NCI-H2081 (cell line): Measurements from ENCODE around the gene BAHD1.

Source experiments
- DNase-seq, 2 experiments: peaks; one replicate each; lab custom pipeline; 2025; lab: John Stamatoyannopoulos, UW

The BAHD1 gene

DNA sequence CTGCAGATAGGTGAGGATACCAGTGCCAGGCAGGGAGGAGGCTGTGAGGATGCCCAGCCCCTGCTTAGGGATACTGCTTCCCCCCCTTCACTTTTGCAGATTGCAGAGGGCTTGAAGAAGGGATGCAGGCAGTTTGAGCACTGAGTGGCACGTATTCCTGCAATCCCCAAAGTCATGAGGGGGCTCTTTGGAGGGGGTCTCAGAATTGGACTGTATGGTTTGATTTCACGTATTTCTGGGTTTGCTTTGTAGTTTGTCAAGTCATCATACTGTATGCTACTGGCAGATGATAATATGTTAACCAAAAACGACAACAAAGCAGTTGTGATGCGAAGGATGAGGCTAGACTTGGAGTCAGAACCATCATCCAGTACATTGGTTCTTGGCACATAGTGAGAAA lies 58.1 kb downstream of the BAHD1 start:
- no peak for DNase-seq

DNA sequence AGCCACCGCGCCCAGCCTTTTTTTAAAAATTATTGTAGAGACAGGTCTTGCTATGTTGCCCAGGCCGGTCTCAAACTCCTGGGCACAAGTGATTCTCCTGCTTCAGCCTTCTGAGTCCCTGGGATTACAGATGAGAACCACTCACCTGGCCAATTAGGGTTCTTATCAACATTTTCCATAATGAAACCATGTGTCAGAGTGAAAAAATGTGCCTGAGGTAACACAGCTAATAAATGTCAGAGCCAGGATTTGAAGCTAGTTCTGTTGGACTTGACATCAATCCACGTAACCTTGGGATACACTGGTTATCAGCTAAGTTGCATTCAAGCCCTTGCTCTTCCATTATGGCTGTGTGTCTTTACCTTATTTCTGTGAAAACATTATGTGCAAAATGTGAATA lies 59.2 kb downstream of the BAHD1 start:
- no peak for DNase-seq

DNA sequence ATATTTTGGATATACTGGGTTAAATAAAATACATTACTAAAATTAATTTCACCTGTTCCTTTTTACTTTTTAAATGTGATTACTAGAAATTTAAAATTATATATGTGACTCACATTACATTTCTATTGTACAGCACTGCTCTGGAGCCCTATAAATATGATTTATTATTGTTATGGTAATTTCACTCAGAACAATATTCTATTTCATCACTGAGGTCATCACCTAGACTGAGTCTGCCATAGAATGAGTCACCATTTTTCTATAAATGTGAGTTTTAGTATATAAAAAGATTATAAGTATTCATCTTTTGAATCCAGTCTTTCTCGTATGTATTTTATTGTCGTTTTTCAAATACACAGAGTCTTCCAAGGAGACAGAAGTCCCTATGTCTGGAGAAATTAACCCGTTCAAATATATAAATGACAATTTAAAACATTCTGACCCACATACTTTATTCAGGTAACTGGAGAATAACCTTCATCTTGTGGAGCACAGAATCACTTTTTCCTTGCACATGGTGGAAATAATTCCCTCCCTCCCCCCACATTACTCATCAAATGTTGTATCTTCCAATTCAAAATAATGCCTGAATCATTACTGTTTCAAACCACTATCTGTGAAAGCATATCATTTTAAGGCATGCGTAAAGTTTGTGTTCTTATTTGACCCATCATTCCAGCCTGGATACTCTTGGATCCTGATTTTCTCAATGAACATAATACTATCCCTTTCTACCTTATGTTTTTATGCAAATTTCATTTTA lies 60.0 kb downstream of the BAHD1 start:
- no peak for DNase-seq

DNA sequence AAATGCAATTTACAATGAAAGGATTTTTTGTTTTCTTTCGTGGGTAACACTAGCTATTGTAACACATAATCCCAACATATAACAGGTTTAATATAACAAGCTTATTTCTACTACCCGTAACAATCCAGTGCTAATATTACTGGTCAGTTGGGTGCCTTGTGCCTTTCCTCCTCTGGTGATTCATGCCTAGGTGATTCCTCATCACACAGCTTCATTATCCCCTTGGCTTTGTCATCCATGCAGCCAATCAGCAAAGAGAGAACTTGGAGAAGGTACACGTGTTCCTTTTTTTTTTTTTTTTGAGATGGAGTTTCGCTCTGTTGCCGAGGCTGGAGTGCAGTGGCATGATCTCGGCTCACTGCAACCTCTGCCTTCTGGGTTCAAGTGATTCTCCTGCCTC lies 60.7 kb downstream of the BAHD1 start:
- no peak for DNase-seq

DNA sequence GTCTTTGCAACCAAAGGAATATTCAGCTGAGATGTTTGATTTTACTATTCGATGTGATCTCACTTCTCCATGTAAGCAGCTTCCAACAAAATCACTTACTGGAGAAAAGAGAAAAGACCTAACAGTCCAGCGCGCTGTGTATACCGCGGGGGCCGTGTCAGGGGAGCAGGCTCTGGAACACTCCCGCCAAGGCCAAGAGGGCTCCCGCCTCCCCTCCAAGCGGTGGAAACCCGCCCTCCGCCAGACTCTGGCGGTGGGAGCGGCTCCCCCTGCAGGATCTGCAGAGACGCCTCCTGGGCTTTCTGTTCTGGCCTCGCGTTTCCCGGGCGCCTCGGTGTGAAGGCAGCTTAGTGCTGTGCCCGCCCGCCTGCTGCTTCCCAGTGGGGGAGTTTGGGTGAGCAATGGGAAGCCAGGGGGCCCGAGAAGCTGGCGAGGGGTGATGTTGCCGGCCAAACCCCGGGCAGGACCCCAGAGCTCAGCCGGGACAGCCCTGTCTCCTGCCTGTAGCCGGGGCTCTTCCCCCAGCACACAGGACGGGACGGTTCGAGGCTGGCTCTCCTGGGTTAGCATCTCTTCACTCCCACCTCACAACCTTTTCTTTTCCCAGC lies 66.3 kb downstream of the BAHD1 start:
- peak in 1 of 2 experiments; percentile 5 for DNase-seq

DNA sequence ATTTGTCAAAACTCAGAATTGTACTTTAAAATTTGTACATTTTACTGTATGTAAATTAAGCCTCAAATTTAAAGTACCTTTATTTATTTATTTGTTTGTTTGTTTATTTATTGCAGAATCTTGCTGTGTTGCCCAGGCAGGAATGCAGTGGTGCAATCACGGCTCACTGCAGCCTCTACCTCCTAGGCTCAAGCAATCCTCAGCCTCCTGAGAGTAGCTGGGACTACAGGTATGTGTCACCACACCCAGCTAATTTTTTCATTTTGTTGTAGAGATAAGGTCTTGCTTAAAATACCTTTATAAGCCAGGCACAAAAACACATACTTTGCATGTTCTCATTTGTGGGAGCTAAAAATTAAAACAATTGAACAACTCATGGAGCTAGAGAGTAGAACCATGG lies 67.5 kb downstream of the BAHD1 start:
- no peak for DNase-seq

DNA sequence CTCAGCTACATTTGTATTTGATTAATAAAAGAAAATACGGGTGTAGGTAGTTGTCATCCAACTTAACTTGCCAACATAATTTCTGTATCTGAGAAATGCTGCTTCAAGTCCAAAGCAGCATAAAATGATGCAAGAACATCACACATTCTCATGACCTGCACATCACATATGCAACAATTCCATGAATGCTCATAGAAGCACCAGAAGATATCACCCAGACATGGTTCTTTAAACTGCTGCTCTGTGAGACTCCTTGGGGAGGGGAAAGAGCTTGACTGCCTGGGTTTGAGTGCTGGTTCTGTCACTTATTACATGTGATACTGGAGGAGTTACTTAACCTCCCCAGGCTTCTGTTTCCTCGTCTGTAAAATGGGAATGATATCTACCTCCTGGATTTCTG lies 69.4 kb downstream of the BAHD1 start:
- DNase-seq, result no peak

DNA sequence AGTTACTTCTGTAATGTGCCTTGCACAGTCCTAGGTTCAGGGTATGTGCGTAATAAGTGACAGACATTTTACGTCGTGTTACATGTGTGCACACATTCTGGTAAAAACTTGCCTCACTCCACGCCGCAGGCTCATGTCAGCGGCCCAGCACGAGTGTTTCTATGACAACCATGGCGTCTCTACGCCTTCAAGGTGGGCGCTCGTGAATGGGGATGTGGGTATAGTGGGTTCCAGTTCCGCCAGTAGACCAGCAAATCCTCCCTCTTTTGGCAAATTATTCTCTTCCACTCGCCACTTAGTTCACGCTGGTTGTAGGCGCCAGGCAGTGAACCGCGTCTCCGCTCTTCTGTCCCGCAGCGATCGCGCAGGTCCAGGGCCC lies 70.3 kb downstream of the BAHD1 start:
- DNase-seq, result no peak

DNA sequence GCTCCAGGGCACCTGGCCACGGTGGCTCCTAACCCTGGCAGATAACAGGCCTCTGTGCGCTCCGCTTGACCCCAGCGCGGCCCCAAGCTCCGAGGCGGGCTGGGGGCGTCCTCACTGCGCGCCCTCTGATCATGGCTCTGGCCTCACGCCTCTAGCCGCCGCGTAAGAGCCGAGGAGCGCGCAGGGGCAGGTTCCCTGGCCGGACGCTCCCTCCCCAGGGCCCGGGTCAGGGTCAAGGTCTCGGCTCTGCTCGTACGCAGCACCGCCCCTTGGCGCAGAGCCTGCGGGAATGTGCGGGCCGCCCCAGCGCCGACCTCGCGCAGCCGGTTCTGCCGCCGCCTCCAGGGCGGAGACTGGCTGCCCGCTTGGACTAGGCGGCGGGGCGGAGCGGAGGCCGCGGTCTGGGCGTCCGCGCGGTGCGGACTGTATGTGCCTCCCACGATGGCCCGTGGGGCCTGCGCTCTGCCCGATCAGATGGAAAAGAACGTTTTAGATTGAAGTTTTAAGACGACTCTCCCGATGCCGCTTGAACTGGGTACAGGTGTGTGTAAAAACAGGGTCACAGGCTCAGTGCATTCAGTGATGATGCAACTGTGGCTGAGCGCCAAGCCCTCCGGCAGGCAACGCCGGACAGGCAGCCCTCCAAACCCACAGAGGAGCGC lies 70.8 kb downstream of the BAHD1 start:
- DNase-seq, result no peak

DNA sequence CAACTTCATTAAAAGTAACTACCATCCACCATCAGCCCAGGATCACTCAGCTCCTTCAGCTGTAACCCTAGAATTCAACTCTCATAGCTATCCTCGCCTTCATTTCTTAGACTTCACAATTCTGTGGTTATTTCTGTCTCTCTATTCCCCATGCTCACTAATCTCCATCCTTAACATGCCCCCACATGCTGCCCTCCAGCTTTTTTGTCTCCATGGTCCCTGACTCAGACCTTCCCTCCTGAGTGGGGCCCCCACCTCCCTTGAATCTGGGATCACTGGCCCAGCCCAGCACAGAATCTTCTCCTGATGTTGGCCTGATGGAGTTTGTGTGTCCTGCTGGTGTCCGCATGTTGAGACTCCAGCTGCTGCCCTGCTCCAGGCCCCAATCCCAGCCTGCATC lies 71.7 kb downstream of the BAHD1 start:
- no peak for DNase-seq

DNA sequence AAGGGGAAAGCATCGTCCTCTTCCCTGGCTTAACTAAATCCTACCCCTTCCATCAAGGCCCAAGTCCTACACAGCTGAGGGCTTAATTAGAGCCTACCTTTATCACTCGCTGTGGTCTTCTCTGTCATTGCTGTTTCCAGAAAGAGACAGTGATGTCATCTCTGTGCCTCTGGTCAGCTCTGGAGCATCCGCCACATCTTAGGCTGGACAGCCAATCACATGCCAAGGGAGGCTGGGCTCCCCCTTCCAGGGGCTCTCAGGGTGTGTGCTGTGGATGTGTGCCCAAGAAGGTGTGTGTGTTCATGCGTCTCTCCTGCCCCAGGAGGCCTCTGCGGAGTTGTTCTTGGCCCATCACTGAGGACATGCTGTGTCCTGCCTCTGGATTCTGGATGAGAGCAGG lies 72.9 kb downstream of the BAHD1 start:
- no peak for DNase-seq

DNA sequence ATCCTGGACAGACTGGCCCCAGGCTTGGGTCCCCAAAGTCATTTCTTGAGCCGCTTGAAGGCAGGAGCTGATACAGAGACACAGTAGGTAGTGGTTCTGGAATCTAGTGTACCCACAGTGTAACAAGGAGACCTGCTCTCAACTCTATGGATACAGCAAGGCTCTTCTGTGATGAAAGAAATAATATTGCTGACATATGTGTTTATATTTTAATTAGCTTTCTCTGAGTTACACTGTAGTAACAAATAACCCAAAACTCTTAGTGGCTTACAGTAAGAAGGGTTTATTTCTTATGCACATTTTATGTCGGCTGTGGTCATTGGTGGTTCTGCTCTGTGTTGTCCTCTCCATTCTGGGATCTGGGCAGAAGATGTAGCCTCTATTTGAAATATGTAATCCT lies 75.6 kb downstream of the BAHD1 start:
- DNase-seq, result no peak
